SK-N-SH (cell line): ENCODE data around the gene SKIC2.

Experiments used
- CTCF ChIP-seq: fragments of 200-600 bp; sonication (generic); IDR thresholded peaks from 2 replicates; pipeline ENCODE4 v1.6.1; 2017; ENCODE audit warnings: antibody characterized with exemption, mild to moderate bottlenecking, moderate library complexity
- EP300 ChIP-seq, 2 experiments: IDR thresholded peaks; 2 replicates each; pipeline versions ENCODE4 v1.4.0 to v1.6.1; 2012; ENCODE audit warnings: borderline replicate concordance in 1 of 2, low read depth in 1 of 2, low read length in 1 of 2
- MAX ChIP-seq: IDR thresholded peaks from 2 replicates; pipeline ENCODE4 v1.4.0; 2012; ENCODE audit warnings: low read depth
- PBX3 ChIP-seq: IDR thresholded peaks from 2 replicates; pipeline ENCODE4; 2012
- POLR2AphosphoS5 ChIP-seq: IDR thresholded peaks from 2 replicates; pipeline ENCODE4 v1.6.1; 2012; ENCODE audit warnings: low read depth, low read length
- REST ChIP-seq: IDR thresholded peaks from 2 replicates; pipeline ENCODE4 v1.6.1; 2012; ENCODE audit warnings: mild to moderate bottlenecking, low read depth, low read length, moderate library complexity
- ZBTB33 ChIP-seq: IDR thresholded peaks from 2 replicates; pipeline ENCODE4 v1.4.0; 2012; ENCODE audit warnings: low read depth, borderline replicate concordance

GRCh38 chr6:31915756-31916155 lies 43.2 kb upstream of the SKIC2 start:
- no peak for TF ChIP-seq ZBTB33
- no peak for TF ChIP-seq CTCF
- no peak for TF ChIP-seq EP300 (IDR thresholded peaks at IDR 0.05; ENCODE audit: borderline replicate concordance in 1 of 2, low read depth in 1 of 2, low read length in 1 of 2)
- no peak for TF ChIP-seq POLR2AphosphoS5
- no peak for TF ChIP-seq REST
- TF ChIP-seq PBX3, result no peak
- TF ChIP-seq MAX, result no peak
